ENCODE data around the gene XPNPEP1.

XPNPEP1 gene

GRCh38 chr10:109892117-109892516 lies 31.2 kb downstream of the XPNPEP1 start:
- DNase-seq = no peak

- DNase-seq = no peak
Observed at GRCh38 chr10:109891105-109891504, 32.2 kb downstream of the XPNPEP1 start.

GRCh38 chr10:109889867-109890266 lies 33.4 kb downstream of the XPNPEP1 start:
- no peak for DNase-seq

- no peak for DNase-seq
Observed at GRCh38 chr10:109887776-109888175, 35.5 kb downstream of the XPNPEP1 start.

- no peak for DNase-seq
Observed at GRCh38 chr10:109887243-109887642, 36.1 kb downstream of the XPNPEP1 start.

- no peak for DNase-seq
Observed at GRCh38 chr10:109886781-109887140, 36.5 kb downstream of the XPNPEP1 start.

- no peak for DNase-seq
Observed at GRCh38 chr10:109886037-109886780, 37.1 kb downstream of the XPNPEP1 start.

- DNase-seq = peak; percentile 85
Observed at GRCh38 chr10:109883859-109884771, 39.2 kb downstream of the XPNPEP1 start.

- no peak for DNase-seq
Observed at GRCh38 chr10:109882251-109883057, 40.9 kb downstream of the XPNPEP1 start.

GRCh38 chr10:109881769-109882057 lies 41.6 kb downstream of the XPNPEP1 start:
- DNase-seq = no peak

- DNase-seq = no peak
Observed at GRCh38 chr10:109880886-109881768, 42.2 kb downstream of the XPNPEP1 start.

GRCh38 chr10:109877546-109877945 lies 45.8 kb downstream of the XPNPEP1 start:
- DNase-seq = no peak

- no peak for DNase-seq
Observed at GRCh38 chr10:109875828-109876821, 47.2 kb downstream of the XPNPEP1 start.

- DNase-seq = no peak
Observed at GRCh38 chr10:109875151-109875568, 48.2 kb downstream of the XPNPEP1 start.

GRCh38 chr10:109871476-109871875 lies 51.8 kb downstream of the XPNPEP1 start:
- no peak for DNase-seq

- no peak for DNase-seq
Observed at GRCh38 chr10:109866995-109867635, 56.2 kb downstream of the XPNPEP1 start.

- DNase-seq = no peak
Observed at GRCh38 chr10:109866168-109866994, 56.9 kb downstream of the XPNPEP1 start.

GRCh38 chr10:109863775-109864174 lies 59.5 kb downstream of the XPNPEP1 start:
- DNase-seq = no peak

- no peak for DNase-seq
Observed at GRCh38 chr10:109862738-109863137, 60.6 kb downstream of the XPNPEP1 start.

GRCh38 chr10:109862041-109862440 lies 61.3 kb downstream of the XPNPEP1 start:
- no peak for DNase-seq

Measured in NCI-H1694 treated with DMSO at 0.1 percent for 48 hours (cell line).